ENCODE data around the gene IDH3B.

- no peak for TF ChIP-seq CTCF (conservative IDR thresholded peaks at IDR 0.05; ENCODE audit: low read length)
- no peak for TF ChIP-seq EZH2phosphoT487 (IDR thresholded peaks at IDR 0.05; ENCODE audit: borderline replicate concordance)
Observed at GRCh38 chr20:2618815-2619214, 45.2 kb downstream of the IDH3B start.

All from Loucy (cell line).